ENCODE results near the gene NHLRC1.
A peak's percentile ranks its signal among the peaks of the same experiment; 100 is the strongest.
"Not testable (repeated sequence)": the region's sequence is repeated elsewhere in the genome, so short reads cannot be mapped to it uniquely, and the experiment has no call there.

NHLRC1 gene

DNA sequence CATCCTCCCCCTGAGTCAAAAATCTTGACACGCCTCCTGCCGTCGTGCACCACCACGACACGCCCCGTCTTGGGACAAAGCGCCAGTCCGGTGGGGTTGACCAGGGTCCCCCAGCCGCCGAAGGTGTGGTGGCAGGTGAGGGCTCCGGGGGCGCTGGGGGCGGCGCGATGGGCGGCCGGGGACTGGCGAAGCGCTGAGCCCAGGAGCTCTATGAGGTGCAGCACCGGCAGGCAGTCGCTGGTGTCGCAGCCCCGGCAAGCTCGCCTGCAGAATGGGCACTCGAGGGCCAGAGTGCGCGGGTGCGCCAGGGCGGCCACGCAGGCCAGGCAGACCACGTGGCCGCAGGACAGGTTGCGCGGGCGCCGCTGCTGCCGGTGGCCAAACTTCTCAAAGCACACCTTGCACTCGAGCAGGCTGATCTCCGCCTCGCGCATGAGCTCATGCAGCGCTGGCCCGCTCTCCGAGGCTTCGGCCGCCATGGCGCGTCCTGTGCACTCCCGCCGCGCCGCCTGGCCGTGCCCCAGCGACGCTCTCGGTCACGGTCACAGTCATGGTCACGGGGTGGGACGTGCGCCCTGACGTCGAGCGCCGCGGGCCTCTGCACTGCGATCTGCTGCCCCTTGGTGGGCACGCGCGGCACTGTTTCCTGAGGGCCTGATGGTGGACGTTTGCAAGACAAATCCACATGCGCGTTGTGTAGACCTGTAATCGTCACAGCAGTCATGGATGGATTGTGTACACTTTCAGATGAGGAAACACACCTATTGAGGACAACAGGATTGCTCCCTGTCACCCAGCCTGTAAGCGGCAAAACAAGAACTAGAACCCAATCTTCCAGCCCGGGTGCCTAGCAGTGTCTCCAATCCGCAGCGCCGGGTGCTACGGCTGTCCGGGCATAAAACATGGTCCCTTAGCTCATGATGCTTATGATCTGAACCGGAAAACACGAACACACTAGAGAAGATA is at the start of gene NHLRC1:
TSS of gene NHLRC1 (minus strand) at position 550 of the 966 bp plus-strand sequence. CDS start at position 479, 71 bp downstream.
- peak; percentile 77 for DNase-seq (ENCODE audit: low spot score)

DNA sequence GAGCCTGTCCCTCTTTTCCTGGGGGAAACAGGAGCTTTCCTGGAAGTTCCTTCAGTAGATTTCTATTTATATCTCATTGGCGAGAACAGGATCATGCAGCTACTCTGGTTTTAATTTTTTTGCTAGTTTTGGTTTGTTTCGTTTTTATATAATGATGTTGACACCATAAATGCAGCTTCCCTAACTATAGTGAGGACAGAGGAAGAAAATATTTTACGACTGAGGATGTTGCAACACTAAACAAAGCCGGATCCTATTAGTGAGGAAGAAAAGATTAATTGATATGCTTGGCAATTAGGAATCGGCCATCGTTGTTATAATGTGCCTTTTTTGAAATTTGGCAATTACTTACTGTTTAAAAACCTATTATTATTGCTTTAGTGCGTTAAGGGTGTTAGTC is 49.4 kb upstream of the NHLRC1 start:
- DNase-seq (ENCODE audit: low spot score), result no peak

GRCh38 chr6:18168264-18168663 is 45.8 kb upstream of the NHLRC1 start:
- no peak for DNase-seq (ENCODE audit: low spot score)

DNA sequence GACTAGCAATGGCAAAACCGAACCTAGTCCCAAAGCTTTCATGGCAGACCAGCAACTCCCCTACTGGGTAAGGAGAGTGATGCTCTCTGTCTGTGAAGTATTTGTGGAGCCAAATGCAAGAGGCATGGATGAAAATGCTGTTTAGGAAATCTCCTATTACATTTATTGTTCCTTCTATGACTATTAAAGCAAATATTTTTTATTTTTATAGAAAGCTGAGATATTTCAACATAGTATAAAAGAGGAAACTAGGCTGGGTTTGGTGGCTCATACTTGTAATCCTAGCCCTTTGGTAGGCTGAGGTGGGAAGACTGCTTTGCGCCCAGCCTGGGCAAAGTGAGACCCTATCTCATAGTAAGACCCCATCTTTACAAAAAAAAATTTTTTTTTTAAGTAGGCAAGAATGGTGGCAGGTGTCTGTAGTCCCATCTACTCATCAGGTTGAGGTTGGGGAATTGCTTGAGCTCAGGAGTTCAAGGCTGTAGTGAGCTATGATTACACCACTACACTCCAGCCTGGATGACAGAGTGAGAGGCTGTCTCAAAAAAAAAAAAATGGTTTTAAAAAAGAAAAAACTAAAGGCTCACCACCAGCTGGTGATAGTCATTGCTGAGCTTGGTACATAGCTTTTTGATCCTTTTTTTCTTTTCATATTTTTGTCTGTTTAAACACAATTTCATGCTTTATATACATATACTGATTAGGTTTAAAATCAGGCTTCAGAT is 44.0 kb upstream of the NHLRC1 start:
- DNase-seq (ENCODE audit: low spot score), result no peak

DNA sequence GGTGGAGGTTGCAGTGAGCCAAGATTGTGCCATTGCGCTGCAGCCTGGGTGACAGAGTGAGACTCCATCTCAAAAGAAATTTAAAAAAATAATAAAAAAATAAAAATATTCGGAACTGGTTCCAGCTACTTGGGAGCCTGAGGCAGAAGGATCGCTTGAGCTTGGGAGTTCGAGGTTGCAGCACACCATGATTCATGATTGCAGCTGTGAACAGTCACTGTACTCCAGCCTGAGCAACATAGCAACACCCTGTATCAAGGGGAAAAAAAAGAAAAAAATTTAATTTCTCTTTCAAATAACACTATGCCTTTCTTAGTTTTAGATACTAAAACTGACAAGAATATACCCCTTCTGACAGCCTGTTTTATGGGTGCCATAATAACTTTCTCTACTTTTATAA is 43.3 kb upstream of the NHLRC1 start:
- no peak for DNase-seq (ENCODE audit: low spot score)

DNA sequence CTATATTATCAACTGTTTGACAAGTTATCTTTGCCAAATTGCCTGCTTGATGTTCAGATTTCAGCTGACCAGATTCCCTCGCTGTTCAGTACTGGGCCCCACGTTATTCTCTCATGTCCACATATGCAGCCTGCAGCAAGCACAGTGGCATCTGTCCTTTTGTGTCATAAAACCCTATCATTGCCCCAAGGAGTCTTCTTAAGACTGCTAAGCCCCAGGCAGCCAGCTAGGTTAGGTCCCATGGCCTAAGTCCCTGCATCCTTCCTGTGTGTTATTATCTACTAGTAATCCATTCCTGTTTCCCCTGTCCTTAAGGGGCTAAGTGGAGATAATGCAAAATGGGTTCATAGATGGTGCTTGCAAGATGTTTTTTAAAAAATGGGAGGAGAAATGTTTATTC is 39.9 kb upstream of the NHLRC1 start:
- no peak for DNase-seq (ENCODE audit: low spot score)

GRCh38 chr6:18161431-18161830 is 39.0 kb upstream of the NHLRC1 start:
- DNase-seq (ENCODE audit: low spot score), result peak; percentile 15

- no peak for DNase-seq (ENCODE audit: low spot score)
Observed at GRCh38 chr6:18160911-18161310, 38.4 kb upstream of the NHLRC1 start.

GRCh38 chr6:18155864-18156421 is 33.5 kb upstream of the NHLRC1 start:
- DNase-seq (ENCODE audit: low spot score), result peak; percentile 54

DNA sequence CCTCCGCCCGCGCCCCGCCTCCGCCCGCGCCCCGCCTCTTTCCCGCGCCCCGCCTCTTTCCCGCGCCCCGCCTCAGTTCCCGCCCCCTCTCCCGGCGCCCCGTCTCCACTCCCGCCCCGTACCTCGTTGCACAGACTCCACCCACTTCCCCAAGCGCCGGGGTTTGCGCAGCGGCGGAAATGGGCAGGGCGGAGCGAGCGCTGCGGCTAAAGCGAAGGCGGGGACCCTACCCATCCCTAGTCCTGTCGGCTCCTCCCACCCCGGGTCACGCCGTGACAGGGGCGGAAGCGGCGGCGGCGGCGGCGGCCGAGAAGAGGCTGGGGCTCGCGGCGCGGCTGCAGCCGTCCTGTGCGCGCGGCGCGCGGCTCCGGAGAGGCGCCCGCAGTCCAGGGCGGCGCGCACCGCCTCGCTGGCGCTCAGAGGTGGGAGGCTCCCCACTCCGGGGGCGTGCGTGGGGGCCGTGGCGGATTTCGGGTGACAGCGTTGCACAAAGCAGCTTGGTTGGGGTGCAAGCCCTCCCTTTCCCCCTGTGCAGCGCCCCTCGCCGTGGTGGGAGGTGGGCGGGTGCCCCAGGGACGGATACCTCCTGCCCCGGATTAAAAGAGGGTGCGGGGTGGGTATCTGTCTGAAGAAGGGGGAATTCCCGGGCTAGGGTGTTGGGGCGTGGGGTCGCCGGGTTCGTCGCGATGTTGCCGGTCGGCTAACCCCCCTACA is 32.8 kb upstream of the NHLRC1 start, which contains the start of gene KDM1B:
TSS of gene KDM1B (plus strand) at position 273 of the 714 bp plus-strand sequence. CDS start 4,474 bp downstream, outside the sequence.
- peak; percentile 98 for DNase-seq (ENCODE audit: low spot score)

DNA sequence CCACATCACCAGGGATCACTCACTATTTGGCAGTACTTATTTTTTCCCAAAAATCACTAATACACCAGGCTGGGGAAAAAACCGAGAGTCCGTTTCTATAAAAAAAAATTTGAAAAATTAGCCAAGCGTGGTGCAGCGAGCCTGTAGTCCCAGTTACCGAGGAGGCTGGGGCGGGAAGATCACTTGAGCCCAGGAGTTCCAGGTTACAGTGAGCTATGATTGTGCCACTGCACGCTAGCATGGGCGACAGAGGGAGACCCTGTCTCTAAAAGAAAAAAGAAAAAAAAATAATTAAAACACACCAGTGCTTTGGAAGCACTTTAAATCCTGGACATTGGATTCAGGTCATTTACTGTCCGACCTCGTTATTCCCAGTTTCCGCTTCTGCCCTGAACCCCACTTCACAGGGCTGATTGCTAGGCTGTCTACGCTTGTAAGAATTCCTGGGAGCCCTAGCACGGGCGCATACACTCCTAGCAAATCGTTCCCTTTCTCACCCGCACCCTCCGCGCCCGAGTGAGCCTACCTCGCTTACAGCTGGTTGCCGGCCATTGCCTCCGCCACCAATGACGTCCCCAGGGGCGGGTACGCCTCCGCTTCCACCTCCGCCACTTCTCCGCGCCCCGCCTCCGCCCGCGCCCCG is 32.2 kb upstream of the NHLRC1 start, which contains the start of gene TPMT:
TSS of gene TPMT (minus strand) at position 571 of the 643 bp plus-strand sequence. CDS start 5,950 bp downstream, outside the sequence.
- DNase-seq (ENCODE audit: low spot score), result no peak

GRCh38 chr6:18153311-18153703 is 30.8 kb upstream of the NHLRC1 start:
- DNase-seq (ENCODE audit: low spot score), result peak; percentile 17

DNA sequence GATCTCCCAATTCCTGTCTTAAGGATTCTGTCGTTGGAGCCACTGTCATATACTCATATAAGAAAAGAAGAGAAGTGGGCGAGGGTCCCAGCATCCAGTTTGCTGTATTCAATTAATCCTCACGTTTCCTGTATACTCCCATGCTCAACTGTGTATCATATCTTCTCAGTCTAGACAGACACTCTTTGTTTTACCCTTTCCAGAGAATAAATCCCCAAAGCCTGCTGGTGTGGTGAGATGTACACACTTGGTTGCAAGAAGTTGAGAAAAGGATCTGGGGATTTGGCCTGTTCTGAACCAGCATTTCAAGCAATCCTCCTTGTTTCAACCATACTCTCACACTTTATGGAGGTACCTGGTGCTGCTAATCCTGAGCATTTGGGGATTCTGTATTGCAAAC is 29.3 kb upstream of the NHLRC1 start:
- no peak for DNase-seq (ENCODE audit: low spot score)

- DNase-seq (ENCODE audit: low spot score), result not testable (repeated sequence)
Observed at GRCh38 chr6:18151391-18151790, 28.9 kb upstream of the NHLRC1 start.

- DNase-seq (ENCODE audit: low spot score), result no peak
Observed at GRCh38 chr6:18148304-18149025, 26.0 kb upstream of the NHLRC1 start.

- DNase-seq (ENCODE audit: low spot score), result no peak
Observed at GRCh38 chr6:18147616-18148015, 25.1 kb upstream of the NHLRC1 start.

DNA sequence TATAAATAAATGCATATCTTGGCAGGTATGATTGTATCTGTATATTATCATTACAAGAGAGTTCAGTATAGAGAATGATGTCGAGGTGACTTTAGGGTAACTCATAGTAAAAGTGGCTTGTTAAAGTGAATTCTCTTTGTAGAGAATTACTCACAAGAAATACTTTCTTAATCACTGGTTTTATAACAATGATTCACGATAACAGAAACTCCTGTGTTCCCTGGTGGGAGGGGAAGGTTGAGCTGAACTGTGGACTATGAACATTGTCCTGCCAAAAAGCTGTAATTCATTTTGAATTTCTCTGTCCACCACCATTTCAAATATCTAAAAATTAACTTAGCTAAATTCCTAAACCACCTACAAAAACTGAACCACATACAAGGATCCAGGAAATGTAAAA is 24.7 kb upstream of the NHLRC1 start:
- DNase-seq (ENCODE audit: low spot score), result no peak

GRCh38 chr6:18142591-18142861 is 20.0 kb upstream of the NHLRC1 start:
- no peak for DNase-seq (ENCODE audit: low spot score)

DNA sequence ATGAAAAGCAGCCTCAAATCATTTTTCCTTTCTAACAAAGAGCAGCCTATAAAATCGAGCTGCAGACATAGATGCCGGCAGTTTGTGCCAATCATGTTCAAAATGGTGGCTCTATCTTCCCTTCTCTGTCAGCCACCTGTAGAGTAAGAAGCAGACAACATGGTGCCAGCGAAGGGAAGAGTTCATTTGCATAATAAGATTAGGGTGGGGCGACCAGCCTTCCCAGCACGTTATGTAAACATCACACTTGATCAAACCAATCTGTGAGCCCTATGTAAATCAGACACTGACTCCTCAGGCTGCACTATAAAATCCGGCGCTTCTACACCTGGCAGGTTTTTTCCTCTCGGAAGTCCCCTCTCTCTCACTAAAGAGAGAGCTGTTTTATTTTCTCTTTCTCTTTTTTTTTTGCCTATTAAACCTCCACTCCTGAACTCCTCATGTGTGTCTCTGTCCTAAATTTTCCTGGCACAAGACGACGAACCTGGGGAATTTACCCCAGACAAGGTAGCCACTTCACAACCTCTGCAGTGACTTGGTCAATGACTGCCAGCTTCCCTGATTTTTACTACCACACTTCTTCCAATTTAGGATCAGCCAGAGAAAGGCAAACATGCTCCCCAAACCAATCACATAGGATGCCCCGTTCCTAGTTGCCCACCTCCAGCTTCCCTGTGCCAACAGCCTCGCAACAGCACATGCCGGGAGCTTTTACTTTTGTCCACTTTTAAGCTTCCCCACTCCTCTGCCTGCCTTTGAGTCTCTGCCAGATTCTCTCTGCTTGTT is 19.5 kb upstream of the NHLRC1 start:
- no peak for DNase-seq (ENCODE audit: low spot score)
